Nephron (organoid): ENCODE data around the gene PGS1.

Experiments used
- H3K27ac Mint-ChIP-seq, 3 experiments: 2 replicates each; pipeline ENCODE4 v1.8.0; 2020; ENCODE audit warnings: mixed read lengths in 3 of 3, mild to moderate bottlenecking in 2 of 3, moderate library complexity in 1 of 3
- H3K27me3 Mint-ChIP-seq: 2 replicates; pipeline ENCODE4 v1.8.0; 2021; ENCODE audit warnings: low read depth, mild to moderate bottlenecking, moderate library complexity, mixed read lengths
- H3K36me3 Mint-ChIP-seq: 2 replicates; pipeline ENCODE4 v1.8.0; 2020; ENCODE audit warnings: low read depth, mixed read lengths
- H3K4me1 Mint-ChIP-seq: 2 replicates; pipeline ENCODE4 v1.8.0; 2020; ENCODE audit warnings: mixed read lengths
- H3K4me3 Mint-ChIP-seq, 3 experiments: 2 replicates each; pipeline ENCODE4 v1.8.0; 2020; ENCODE audit warnings: mild to moderate bottlenecking in 3 of 3, mixed read lengths in 3 of 3, moderate library complexity in 2 of 3
- H3K9me3 Mint-ChIP-seq: 2 replicates; pipeline ENCODE4 v1.8.0; 2020; ENCODE audit warnings: mixed read lengths
- CTCF ChIP-seq, 3 experiments: fragments of 200-600 bp; sonication (generic); IDR thresholded peaks; one replicate each; pipeline ENCODE4 v1.5.0; 2021; ENCODE audit warnings: antibody characterized with exemption in 3 of 3; ENCODE audit not compliant: unreplicated experiment in 3 of 3

The PGS1 gene

GRCh38 chr17:78357177-78357586, 21.3 kb upstream of the PGS1 start:
- Mint-ChIP-seq H3K4me3 (peak overlapping the region; percentile 82 to 86 (median 85)), H3K27ac (peak overlapping the region in 1 of 3 experiments; percentile 43), H3K27me3 (peaks cover 30% of the 10 kb centered on the region), H3K4me1 (peaks cover 48% of the 10 kb centered on the region), H3K9me3 (no peaks in the 10 kb centered on the region), H3K36me3 (peaks cover 12% of the 10 kb centered on the region)
- no peak for TF ChIP-seq CTCF (IDR thresholded peaks at IDR 0.05; ENCODE audit: unreplicated experiment in 3 of 3)

GRCh38 chr17:78357672-78358537, 20.5 kb upstream of the PGS1 start:
- peaks cover 30% of the 10 kb centered on the region for H3K27me3 Mint-ChIP-seq
- no peak overlapping the region for H3K27ac Mint-ChIP-seq
- no peaks in the 10 kb centered on the region for H3K9me3 Mint-ChIP-seq
- peaks cover 12% of the 10 kb centered on the region for H3K36me3 Mint-ChIP-seq
- no peak for TF ChIP-seq CTCF (IDR thresholded peaks at IDR 0.05; ENCODE audit: unreplicated experiment in 3 of 3)
- H3K4me1 Mint-ChIP-seq: peaks cover 49% of the 10 kb centered on the region
- peak overlapping the region; percentile 82 to 86 (median 85) for H3K4me3 Mint-ChIP-seq

- peak overlapping the region; percentile 82 to 86 (median 85) for H3K4me3 Mint-ChIP-seq
Observed at GRCh38 chr17:78358538-78359320, 19.7 kb upstream of the PGS1 start.

GRCh38 chr17:78359321-78359996, 19.0 kb upstream of the PGS1 start:
- TF ChIP-seq CTCF (IDR thresholded peaks at IDR 0.05; ENCODE audit: unreplicated experiment in 3 of 3): no peak
- Mint-ChIP-seq H3K27me3 (peaks cover 30% of the 10 kb centered on the region), H3K4me1 (peaks cover 43% of the 10 kb centered on the region), H3K36me3 (peaks cover 12% of the 10 kb centered on the region), H3K9me3 (no peaks in the 10 kb centered on the region), H3K4me3 (peak overlapping the region; percentile 81 to 85 (median 81)), H3K27ac (no peak overlapping the region)

More at GRCh38 chr17:78358538-78359320, 19.7 kb upstream of the PGS1 start:
- H3K36me3 Mint-ChIP-seq: peaks cover 12% of the 10 kb centered on the region
- no peak overlapping the region for H3K27ac Mint-ChIP-seq
- H3K27me3 Mint-ChIP-seq: peaks cover 30% of the 10 kb centered on the region
- no peak for TF ChIP-seq CTCF (IDR thresholded peaks at IDR 0.05; ENCODE audit: unreplicated experiment in 3 of 3)
- H3K9me3 Mint-ChIP-seq: no peaks in the 10 kb centered on the region
- H3K4me1 Mint-ChIP-seq: peaks cover 43% of the 10 kb centered on the region

- Mint-ChIP-seq H3K27ac (peak within 1 kb of the TSS; percentile 50 to 83 (median 72)), H3K9me3 (no peaks in the 10 kb centered on the region), H3K4me1 (peaks cover 46% of the 10 kb centered on the region), H3K4me3 (peak within 1 kb of the TSS; percentile 82 to 86 (median 85)), H3K27me3 (peaks cover 30% of the 10 kb centered on the region), H3K36me3 (peaks cover 12% of the 10 kb centered on the region)
- TF ChIP-seq CTCF (IDR thresholded peaks at IDR 0.05; ENCODE audit: unreplicated experiment in 3 of 3): no peak
Observed at GRCh38 chr17:78359997-78360370, 18.5 kb upstream of the PGS1 start, which contains the start of gene SOCS3. TSS of gene SOCS3 (minus strand) at chr17:78360077. CDS start at chr17:78359095, 982 bp downstream.
